ENCODE results near the gene NPEPL1. TPM values are rescaled to one million over a fixed set of nuclear protein-coding genes. Genes with fewer than 3 reads are reported as not detected.
A peak's percentile ranks its signal among the peaks of the same experiment; 100 is the strongest.

Gene NPEPL1
- total and polyA plus RNA-seq, 10 of the 15 experiments (the other 5 are each of a cell fraction or from before 2014, with no cell fraction given): 0.08 to 21.3 (median 10.2) TPM

GRCh38 chr20:58650776-58651558 lies 41.6 kb upstream of the NPEPL1 start, which contains the start of gene STX16:
Gene STX16 (plus strand): TSS chr20:58651283. CDS start chr20:58652007, 724 bp downstream.
- Histone ChIP-seq H3K9me3 (replicated peaks; ENCODE audit: control insufficient read depth, insufficient read depth, low read length) (no peaks in the 10 kb centered on the region), H3K9ac (ENCODE audit: control insufficient read depth, insufficient read depth, low read length) (peak within 1 kb of the TSS; percentile 95), H3K27me3 (replicated peaks in 1 of 2; ENCODE audit: control insufficient read depth in 2 of 2, insufficient read depth in 2 of 2, low read length in 1 of 2) (no peaks in the 10 kb centered on the region), H3K4me1 (ENCODE audit: control insufficient read depth, insufficient read depth, low read length) (peaks cover 3% of the 10 kb centered on the region), H3K4me3 (peak within 1 kb of the TSS; percentile 92), H3K4me2 (ENCODE audit: control insufficient read depth, insufficient read depth) (peak within 1 kb of the TSS; percentile 93), H3K36me3 (ENCODE audit: control insufficient read depth in 2 of 2, insufficient read depth in 2 of 2, low read length in 1 of 2) (no peaks in the 10 kb centered on the region), H4K20me1 (ENCODE audit: control insufficient read depth, insufficient read depth) (no peaks in the 10 kb centered on the region), H3K27ac (ENCODE audit: control insufficient read depth, insufficient read depth) (peak within 1 kb of the TSS; percentile 93), H2AFZ (ENCODE audit: control insufficient read depth, low read depth, low read length) (peak within 1 kb of the TSS; percentile 93), H3K79me2 (ENCODE audit: control insufficient read depth, insufficient read depth, low read length) (peaks cover 52% of the 10 kb centered on the region)
- TSS peak; percentile 84 for BruUV-seq (replicated peaks)
- DNase-seq (ENCODE audit: low read depth, low spot score) (peak; percentile 80), FAIRE-seq (no peak), ATAC-seq (peak; percentile 82)
- intact Hi-C loops (cut with micrococcal nuclease; ENCODE audit: unreplicated experiment) (loop anchor here (2.0 to 10.0 kb wide), 6 partner anchors 41 to 384 kb away; partner anchors contain the start of genes ATP5F1E, GNAS, GNAS-AS1 and NELFCD), in situ Hi-C loops (cut with MboI) (loop anchor here (10.0 to 25.0 kb wide), 3 partner anchors 256 to 1264 kb away; partner anchors contain the start of genes PRELID3B and RBM38)
- ChIA-PET SMC1A (ENCODE audit: uncharacterized antibody, unreplicated experiment) (interaction anchor here (0.7 to 2.4 kb wide), 8 partner anchors 9 to 344 kb away, joined by 3 to 13 read pairs (median 4); no protein-coding TSS in a partner anchor), RAD21 (ENCODE audit: unreplicated experiment) (interaction anchor here (0.6 to 2.5 kb wide), 18 partner anchors 9 to 438 kb away, joined by 3 to 10 read pairs (median 3); partner anchors contain the start of genes ATP5F1E and VAPB), POLR2A (interaction anchor here (0.5 to 2.0 kb wide), 6 partner anchors 14 to 338 kb away, joined by 3 to 9 read pairs (median 4); partner anchors contain the start of gene VAPB), CTCF (interaction anchor here (0.6 to 2.0 kb wide), 21 partner anchors 8 to 811 kb away, joined by 3 to 12 read pairs (median 3); partner anchors contain the start of gene VAPB)
- WGBS (ENCODE audit: insufficient coverage, insufficient replicate concordance, low lambda C conversion rate, missing lambda C conversion rate): under 1% methylated on average over 44 of the region's 49 CpGs
- TF ChIP-seq ELK1 (IDR thresholded peaks at IDR 0.05; ENCODE audit: low read depth, low read length) (peak; percentile 65; the same call in 1 of the 2 replicates), CBFB (IDR thresholded peaks at IDR 0.05; ENCODE audit: low read depth) (peak; percentile 69; the same call in 1 of the 2 replicates), ATF2 (IDR thresholded peaks at IDR 0.05; ENCODE audit: low read length) (no peak), TCF7 (IDR thresholded peaks at IDR 0.05; ENCODE audit: borderline replicate concordance) (peak; percentile 63), ZBTB33 (IDR thresholded peaks at IDR 0.05) (no peak), SMAD1 (IDR thresholded peaks at IDR 0.05; ENCODE audit: low read depth, partially characterized antibody) (no peak), IKZF2 (IDR thresholded peaks at IDR 0.05) (peak; percentile 91 to 93), JUNB (IDR thresholded peaks at IDR 0.05) (no peak), KLF5 (IDR thresholded peaks at IDR 0.05; ENCODE audit: partially characterized antibody) (no peak), BHLHE40 (IDR thresholded peaks at IDR 0.05; ENCODE audit: borderline replicate concordance in 1 of 2, low read depth in 2 of 2, low read length in 1 of 2) (peak; percentile 91 to 95), RAD21 (IDR thresholded peaks at IDR 0.05; ENCODE audit: insufficient read depth, low read depth, low read length) (peak; percentile 25), LARP7 (IDR thresholded peaks at IDR 0.05) (peak; percentile 99), HDGF (IDR thresholded peaks at IDR 0.05) (peak; percentile 94), GATAD2B (conservative IDR thresholded peaks at IDR 0.05; ENCODE audit: low read depth) (peak; percentile 90), MEF2B (IDR thresholded peaks at IDR 0.05; ENCODE audit: partially characterized antibody, poor library complexity, severe bottlenecking) (no peak), CHD2 (IDR thresholded peaks at IDR 0.05; ENCODE audit: borderline replicate concordance, low read depth, low read length) (peak; percentile 86)

Data from GM12878 (cell line).